Hepatocyte (in vitro differentiated cells): ENCODE results near the gene FOS. TPM values are rescaled to one million over a fixed set of nuclear protein-coding genes. Genes with fewer than 3 reads are reported as not detected.

Experiments used
- DNase-seq: peaks from one replicate; pipeline ENCODE4 v3.0.0-alpha.2; 2016; ENCODE audit warnings: low spot score
- H2AFZ ChIP-seq: fragments of 200-600 bp; sonication (generic); 2 replicates; pipeline ENCODE4 v1.6.0; 2016; ENCODE audit warnings: antibody characterized with exemption, mild to moderate bottlenecking
- H3K27ac ChIP-seq: fragments of 200-600 bp; sonication (generic); 2 replicates; pipeline ENCODE4 v1.5.1; 2016; ENCODE audit warnings: mild to moderate bottlenecking
- H3K27me3 ChIP-seq: fragments of 200-600 bp; sonication (generic); 2 replicates; pipeline ENCODE4 v1.6.1; 2016
- H3K36me3 ChIP-seq: fragments of 200-600 bp; sonication (generic); replicated peaks from 2 replicates; pipeline ENCODE4 v1.5.1; 2016; ENCODE audit warnings: low read depth; ENCODE audit not compliant: insufficient read depth
- H3K4me1 ChIP-seq: fragments of 200-600 bp; sonication (generic); 2 replicates; pipeline ENCODE4 v1.5.1; 2016; ENCODE audit warnings: mild to moderate bottlenecking, moderate library complexity; ENCODE audit not compliant: insufficient read depth
- H3K4me2 ChIP-seq: fragments of 200-600 bp; sonication (generic); 2 replicates; pipeline ENCODE4 v1.6.0; 2016
- H3K4me3 ChIP-seq: fragments of 200-600 bp; sonication (generic); 2 replicates; pipeline ENCODE4 v1.5.1; 2016; ENCODE audit warnings: mild to moderate bottlenecking
- H3K79me2 ChIP-seq: fragments of 200-600 bp; sonication (generic); 2 replicates; pipeline ENCODE4 v1.6.0; 2017; ENCODE audit warnings: mild to moderate bottlenecking
- H3K9me2 ChIP-seq: fragments of 200-600 bp; sonication (generic); replicated peaks from 2 replicates; pipeline ENCODE4 v1.6.0; 2017; ENCODE audit warnings: mild to moderate bottlenecking; ENCODE audit not compliant: insufficient read depth
- H3K9me3 ChIP-seq: fragments of 200-600 bp; sonication (generic); 2 replicates; pipeline ENCODE4 v1.5.1; 2016; ENCODE audit warnings: low read depth, mild to moderate bottlenecking
- H4K20me1 ChIP-seq: fragments of 200-600 bp; sonication (generic); 2 replicates; pipeline ENCODE4 v1.6.0; 2016; ENCODE audit warnings: mild to moderate bottlenecking; ENCODE audit not compliant: insufficient read depth, poor library complexity, severe bottlenecking
- CTCF ChIP-seq: fragments of 200-600 bp; sonication (generic); IDR thresholded peaks from 2 replicates; pipeline ENCODE4 v1.5.1; 2016; ENCODE audit warnings: antibody characterized with exemption, mild to moderate bottlenecking; ENCODE audit not compliant: poor library complexity
- EZH2 ChIP-seq: fragments of 200-600 bp; sonication (generic); IDR thresholded peaks from 2 replicates; pipeline ENCODE4 v1.6.1; 2016; ENCODE audit warnings: antibody characterized with exemption, mild to moderate bottlenecking, borderline replicate concordance
- EZH2phosphoT487 ChIP-seq: fragments of 200-600 bp; sonication (generic); IDR thresholded peaks from one replicate; pipeline ENCODE4 v1.6.1; 2018; ENCODE audit warnings: antibody characterized with exemption, mild to moderate bottlenecking, low read depth, moderate library complexity; ENCODE audit not compliant: unreplicated experiment, severe bottlenecking
- WGBS: methylation state at CpG from one replicate; pipeline ENCODE4 v1.1.6; 2016; ENCODE audit warnings: low lambda C conversion rate; ENCODE audit errors: missing lambda C conversion rate; 5-methylcytosine and 5-hydroxymethylcytosine counted together
- polyA plus RNA-seq: library from polyadenylated mRNA; unstranded; fragments of >200 nt; fragmentation: Nextera tagmentation; extraction: Ambion mirVana; gene quantifications from 2 replicates; pipeline ENCODE4 v1.2.1, GENCODE V29; 2016
- total RNA-seq: library from RNA; depleted of rRNA; stranded (reverse); fragments of >200 nt; gene quantifications from 2 replicates; pipeline ENCODE4 v1.2.3, GENCODE V29; 2014

Gene FOS
- total and polyA plus RNA-seq, 2 experiments from 2014 or later, result 865 to 935 TPM

GRCh38 chr14:75231320-75231719 lies 47.3 kb upstream of the FOS start:
- no peaks in the 10 kb centered on the region for H3K79me2 ChIP-seq
- no peaks in the 10 kb centered on the region for H4K20me1 ChIP-seq
- H2AFZ ChIP-seq, result no peak overlapping the region
- H3K4me2 ChIP-seq, result no peak overlapping the region
- no peak for TF ChIP-seq CTCF
- TF ChIP-seq EZH2phosphoT487, result no peak
- TF ChIP-seq EZH2, result no peak
- no peak overlapping the region for H3K27ac ChIP-seq
- no peaks in the 10 kb centered on the region for H3K36me3 ChIP-seq
- DNase-seq, result no peak
- H3K9me2 ChIP-seq, result no peaks in the 10 kb centered on the region
- H3K4me3 ChIP-seq, result no peak overlapping the region
- H3K9me3 ChIP-seq, result no peaks in the 10 kb centered on the region
- H3K27me3 ChIP-seq, result no peaks in the 10 kb centered on the region
- no peaks in the 10 kb centered on the region for H3K4me1 ChIP-seq
- 74% methylated on average over 2 of the region's 2 CpGs for WGBS

- peaks cover 6% of the 10 kb centered on the region for H3K4me1 ChIP-seq
- H3K9me3 ChIP-seq, result no peaks in the 10 kb centered on the region
- no peaks in the 10 kb centered on the region for H3K36me3 ChIP-seq
- H3K79me2 ChIP-seq, result no peaks in the 10 kb centered on the region
- H3K4me3 ChIP-seq, result no peak overlapping the region
- H3K27ac ChIP-seq, result no peak overlapping the region
- no peak overlapping the region for H3K4me2 ChIP-seq
- DNase-seq, result no peak
- H3K27me3 ChIP-seq, result no peaks in the 10 kb centered on the region
- H4K20me1 ChIP-seq, result no peaks in the 10 kb centered on the region
- TF ChIP-seq EZH2 (no peak), CTCF (no peak), EZH2phosphoT487 (no peak)
- no peaks in the 10 kb centered on the region for H3K9me2 ChIP-seq
- no peak overlapping the region for H2AFZ ChIP-seq
- 87% methylated on average over 1 of the region's 1 CpG for WGBS
Observed at GRCh38 chr14:75232191-75232590, 46.4 kb upstream of the FOS start.

GRCh38 chr14:75232597-75232996 lies 46.0 kb upstream of the FOS start:
- Histone ChIP-seq H4K20me1 (no peaks in the 10 kb centered on the region), H3K9me2 (no peaks in the 10 kb centered on the region), H3K36me3 (no peaks in the 10 kb centered on the region), H3K4me2 (no peak overlapping the region), H3K9me3 (no peaks in the 10 kb centered on the region), H3K4me1 (peaks cover 10% of the 10 kb centered on the region), H3K4me3 (no peak overlapping the region), H3K79me2 (no peaks in the 10 kb centered on the region), H2AFZ (no peak overlapping the region), H3K27me3 (no peaks in the 10 kb centered on the region), H3K27ac (no peak overlapping the region)
- WGBS, result 95% methylated on average over 2 of the region's 2 CpGs
- TF ChIP-seq CTCF (no peak), EZH2phosphoT487 (no peak), EZH2 (no peak)
- no peak for DNase-seq
